Erythroblast (primary cell): Measurements from ENCODE around the gene CST6.

ENCODE experiments used
- GATA1 ChIP-seq: IDR thresholded peaks from 2 replicates; pipeline ENCODE4 v1.6.1; 2011; ENCODE audit warnings: low read depth, mild to moderate bottlenecking, control low read depth, low read length, moderate library complexity
- POLR2A ChIP-seq: IDR thresholded peaks from 2 replicates; pipeline ENCODE4 v1.6.1; 2011; ENCODE audit warnings: mild to moderate bottlenecking, low read length

DNA sequence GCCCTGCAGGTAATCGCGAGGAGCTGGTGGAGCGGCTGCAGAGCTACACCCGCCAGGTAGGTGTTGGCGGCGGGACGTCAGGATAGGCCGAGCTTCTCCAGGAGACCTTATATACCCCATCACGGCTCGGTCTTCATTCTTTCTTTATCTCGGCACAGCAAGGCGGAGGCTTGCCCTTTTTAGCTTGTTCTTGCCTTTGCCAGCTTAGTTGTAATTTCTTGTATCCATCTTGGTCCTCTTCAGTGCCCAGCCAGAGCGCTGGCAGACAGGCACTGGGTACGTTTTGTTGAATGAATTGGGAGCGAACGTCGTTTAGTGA lies 40.8 kb downstream of the CST6 start:
- TF ChIP-seq POLR2A (no peak), GATA1 (no peak)
